Fibroblast of gingiva (primary cell): Measurements from ENCODE around the gene NMS.
"Not testable (repeated sequence)": the region's sequence is repeated elsewhere in the genome, so short reads cannot be mapped to it uniquely, and the experiment has no call there.

Source experiments
- DNase-seq: peaks from one replicate; pipeline ENCODE4 v3.0.0-alpha.2; 2011; ENCODE audit warnings: low read depth

Gene NMS

GRCh38 chr2:100470182-100470581, at the start of gene NMS:
Gene NMS (plus strand): TSS chr2:100470482. CDS start chr2:100470489, 7 bp downstream.
- no peak for DNase-seq

- peak; percentile 9 for DNase-seq
Measured at GRCh38 chr2:100422320-100423055, 47.8 kb upstream of the NMS start.

DNA sequence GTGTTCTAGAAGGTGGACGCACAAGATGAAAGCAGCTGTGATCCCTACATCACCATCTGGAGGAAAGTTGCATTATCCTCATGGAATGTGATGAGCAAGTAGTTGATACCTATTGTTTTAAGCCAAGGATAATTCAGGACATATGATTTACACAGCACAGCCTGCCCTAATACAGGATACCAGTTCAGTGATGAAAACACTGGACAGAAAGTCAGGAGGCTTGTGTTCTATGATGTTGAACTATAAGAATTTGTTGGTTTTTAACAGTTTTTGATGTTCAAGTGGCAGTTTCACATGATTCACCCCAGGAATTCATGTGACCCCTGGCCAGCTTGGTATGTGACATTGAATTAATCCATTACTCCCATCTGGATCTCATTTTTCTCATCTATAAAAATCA, 46.7 kb upstream of the NMS start:
- peak; percentile 3 for DNase-seq

DNA sequence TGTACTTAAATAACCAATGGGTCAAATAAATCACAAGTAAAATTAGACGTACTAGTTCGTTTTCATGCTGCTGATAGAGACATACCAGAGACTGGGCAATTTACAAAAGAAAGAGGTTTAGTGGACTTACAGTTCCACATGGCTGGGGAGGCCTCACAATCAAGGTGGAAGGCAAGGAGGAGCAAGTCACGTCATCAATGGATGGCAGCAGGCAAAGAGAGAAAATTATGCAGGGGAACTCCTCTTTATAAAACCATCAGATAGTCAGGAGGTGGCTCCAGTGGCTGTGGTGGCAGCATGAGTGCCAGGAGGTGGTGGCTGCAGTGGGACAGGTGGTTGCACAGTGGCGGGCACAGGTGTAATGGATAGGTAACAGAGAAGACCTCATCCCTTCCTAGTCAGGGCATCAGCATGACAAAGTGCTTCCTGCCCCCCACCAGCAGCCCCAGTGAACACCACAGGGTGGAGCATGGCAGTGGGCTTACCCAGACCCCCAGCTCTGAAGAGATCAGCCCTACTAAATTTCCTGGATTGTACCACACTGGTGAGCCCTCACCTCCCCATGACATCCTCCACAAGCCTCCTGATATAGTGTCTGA, 45.9 kb upstream of the NMS start:
- DNase-seq, result no peak

DNA sequence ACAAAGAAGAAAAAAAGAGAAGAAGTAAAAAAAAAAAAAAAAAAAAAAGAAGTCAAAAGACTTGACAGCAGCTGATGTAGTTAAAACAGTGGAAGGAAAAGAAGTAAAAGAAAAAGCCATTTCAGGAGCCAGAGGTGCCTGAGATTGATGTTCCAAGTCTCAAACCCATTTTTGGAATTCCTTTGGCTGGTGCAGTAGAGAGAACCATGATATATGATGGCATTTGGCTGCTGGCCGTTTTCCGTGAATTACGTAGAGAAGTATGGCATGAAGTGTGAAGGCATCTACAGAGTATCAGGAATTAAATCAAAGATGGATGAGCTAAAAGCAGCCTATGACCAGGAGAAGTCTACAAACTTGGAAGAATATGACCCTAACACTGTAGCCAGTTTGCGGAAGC, 45.2 kb upstream of the NMS start:
- DNase-seq, result no peak

GRCh38 chr2:100425573-100426383, 44.5 kb upstream of the NMS start:
- no peak for DNase-seq

DNA sequence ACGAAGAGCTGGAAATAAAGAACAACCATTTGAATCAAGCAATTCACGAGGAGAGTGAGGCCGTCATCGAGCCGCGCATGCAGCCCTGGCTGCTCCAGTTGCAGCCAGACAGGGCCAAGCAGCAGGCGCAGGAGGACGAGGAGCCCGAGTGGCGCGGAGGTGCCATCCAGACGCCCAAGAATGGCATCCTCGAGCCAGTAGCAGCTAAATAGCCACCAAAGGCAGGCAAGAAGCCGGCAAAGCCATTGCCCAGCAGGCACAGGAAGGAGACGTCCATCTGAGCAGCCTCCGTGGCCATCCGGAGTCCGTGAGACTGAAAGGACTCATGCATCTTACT, 43.9 kb upstream of the NMS start:
- no peak for DNase-seq

- DNase-seq, result no peak
Measured at GRCh38 chr2:100427111-100427510, 43.2 kb upstream of the NMS start.

DNA sequence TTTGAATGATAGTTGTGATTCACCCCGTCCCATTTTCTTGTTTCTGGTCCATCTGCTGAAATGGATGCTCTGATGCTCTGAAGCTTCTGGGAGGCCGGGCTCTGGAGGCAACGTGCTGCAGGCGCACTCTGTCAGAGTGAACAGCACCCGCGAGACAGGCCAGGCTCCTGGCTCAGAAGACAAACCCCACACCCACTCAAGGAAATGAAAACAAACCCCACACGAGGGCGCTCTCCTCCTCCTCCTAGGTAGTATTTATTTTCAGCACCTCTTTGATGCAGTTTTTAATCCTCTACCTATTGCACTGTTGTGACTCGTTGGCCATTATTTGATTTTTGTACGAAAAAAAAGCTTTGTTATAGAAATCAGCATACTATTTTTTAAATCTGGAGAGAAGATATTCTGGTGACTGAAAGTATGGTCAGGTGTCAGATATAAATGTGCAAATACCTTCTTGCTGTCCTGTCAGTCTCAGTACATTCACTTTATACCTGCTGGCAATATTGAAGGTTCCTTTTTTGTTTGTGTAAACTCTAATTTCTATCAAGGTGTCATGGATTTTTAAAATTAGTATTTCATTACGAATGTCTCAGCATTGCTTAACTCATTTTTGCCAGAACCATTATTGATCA, 42.5 kb upstream of the NMS start:
- peak; percentile 9 for DNase-seq

GRCh38 chr2:100429726-100430125, 40.6 kb upstream of the NMS start:
- no peak for DNase-seq

DNA sequence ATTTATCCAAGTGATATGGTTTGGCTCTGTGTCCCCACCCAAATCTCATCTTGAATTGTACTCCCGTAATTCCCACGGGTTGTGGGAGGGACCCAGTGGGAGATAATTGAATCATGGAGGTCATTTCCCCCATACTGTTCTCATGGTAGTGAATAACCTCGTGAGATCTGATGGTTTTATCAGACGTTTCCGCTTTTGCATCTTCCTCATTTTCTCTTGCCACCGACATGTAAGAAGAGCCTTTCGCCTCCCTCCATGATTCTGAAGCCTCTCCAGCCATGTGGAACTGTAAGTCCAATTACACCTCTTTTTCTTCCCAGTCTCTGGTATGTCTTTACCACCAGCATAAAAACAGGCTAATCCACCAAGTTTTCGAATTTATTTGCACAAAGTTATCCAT, 32.5 kb upstream of the NMS start:
- DNase-seq, result no peak

- no peak for DNase-seq
Measured at GRCh38 chr2:100446696-100447095, 23.6 kb upstream of the NMS start.

DNA sequence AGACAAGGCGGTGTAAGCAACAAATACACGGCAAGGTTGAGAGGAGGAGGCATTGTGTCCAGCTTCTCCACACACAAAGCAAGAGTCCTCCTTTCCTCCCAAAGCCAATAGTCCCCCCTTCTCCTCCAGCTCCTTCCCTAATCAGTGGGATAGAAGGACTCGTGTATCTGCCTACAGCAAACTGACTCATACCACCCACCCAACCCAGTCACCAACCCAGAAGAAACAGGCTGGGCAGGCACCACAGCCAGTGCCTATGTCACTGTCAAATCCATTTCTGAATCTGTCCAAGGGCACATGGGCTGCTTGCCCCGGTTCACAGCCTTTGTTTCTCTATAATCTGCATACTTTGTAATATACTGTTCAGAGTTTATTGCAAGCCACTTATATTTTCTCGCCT, 19.2 kb upstream of the NMS start:
- no peak for DNase-seq

- DNase-seq, result no peak
Measured at GRCh38 chr2:100451734-100452133, 18.5 kb upstream of the NMS start.

- no peak for DNase-seq
Measured at GRCh38 chr2:100453853-100454252, 16.4 kb upstream of the NMS start.

GRCh38 chr2:100456357-100456756, 13.9 kb upstream of the NMS start:
- DNase-seq, result not testable (repeated sequence)

DNA sequence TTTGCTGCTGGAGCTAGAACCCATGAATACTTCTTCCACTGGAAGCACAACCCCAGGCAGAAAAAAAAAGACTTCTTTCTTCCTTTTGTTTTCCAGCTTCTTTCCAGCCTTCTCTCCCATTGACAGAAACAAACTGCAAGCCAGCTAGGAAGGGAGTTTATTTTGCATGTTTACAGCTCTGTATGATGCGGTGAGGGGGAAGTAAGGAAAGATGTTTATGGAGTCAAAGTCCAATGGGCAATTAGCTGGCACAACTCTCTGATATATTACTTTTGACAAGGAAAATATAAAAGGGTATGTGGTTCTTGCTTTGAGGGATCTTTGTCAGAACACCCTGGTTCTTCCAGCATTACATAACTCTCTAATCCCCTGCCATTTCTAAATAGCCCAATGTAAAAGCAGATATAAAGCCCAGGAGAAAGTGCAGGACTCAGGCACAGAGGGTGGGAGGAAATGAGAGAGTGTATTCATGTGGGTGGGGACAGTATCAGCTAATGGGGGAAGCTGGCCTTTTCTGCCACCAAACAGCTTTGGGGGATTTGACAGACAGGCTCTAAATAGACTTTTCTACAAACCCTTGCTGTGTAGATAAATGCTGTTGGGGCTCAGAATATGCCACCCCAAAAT, 9.3 kb upstream of the NMS start:
- DNase-seq, result no peak

- DNase-seq, result no peak
Measured at GRCh38 chr2:100470898-100471514, 724 bp downstream of the NMS start.

- DNase-seq, result no peak
Measured at GRCh38 chr2:100476606-100477005, 6.3 kb downstream of the NMS start.

GRCh38 chr2:100482741-100483140, 12.5 kb downstream of the NMS start:
- no peak for DNase-seq

GRCh38 chr2:100483895-100484294, 13.6 kb downstream of the NMS start:
- no peak for DNase-seq

- DNase-seq, result no peak
Measured at GRCh38 chr2:100484390-100484789, 14.1 kb downstream of the NMS start.
